ENCODE data around the gene SPPL2B.
A peak's percentile ranks its signal among the peaks of the same experiment; 100 is the strongest.
"Not testable (repeated sequence)": the region's sequence is repeated elsewhere in the genome, so short reads cannot be mapped to it uniquely, and the experiment has no call there.

Gene SPPL2B, protein sequence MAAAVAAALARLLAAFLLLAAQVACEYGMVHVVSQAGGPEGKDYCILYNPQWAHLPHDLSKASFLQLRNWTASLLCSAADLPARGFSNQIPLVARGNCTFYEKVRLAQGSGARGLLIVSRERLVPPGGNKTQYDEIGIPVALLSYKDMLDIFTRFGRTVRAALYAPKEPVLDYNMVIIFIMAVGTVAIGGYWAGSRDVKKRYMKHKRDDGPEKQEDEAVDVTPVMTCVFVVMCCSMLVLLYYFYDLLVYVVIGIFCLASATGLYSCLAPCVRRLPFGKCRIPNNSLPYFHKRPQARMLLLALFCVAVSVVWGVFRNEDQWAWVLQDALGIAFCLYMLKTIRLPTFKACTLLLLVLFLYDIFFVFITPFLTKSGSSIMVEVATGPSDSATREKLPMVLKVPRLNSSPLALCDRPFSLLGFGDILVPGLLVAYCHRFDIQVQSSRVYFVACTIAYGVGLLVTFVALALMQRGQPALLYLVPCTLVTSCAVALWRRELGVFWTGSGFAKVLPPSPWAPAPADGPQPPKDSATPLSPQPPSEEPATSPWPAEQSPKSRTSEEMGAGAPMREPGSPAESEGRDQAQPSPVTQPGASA

GRCh38 chr19:2328401-2329148, at the start of gene SPPL2B, which contains the start of gene LSM7:
Gene SPPL2B (plus strand): TSS chr19:2328684. CDS start chr19:2328710, 26 bp downstream.
Gene LSM7 (minus strand): TSS chr19:2328586. CDS start chr19:2328566, 20 bp downstream.
- DNase-seq (ENCODE audit: low read depth in 2 of 2), result peak; percentile 69 to 72

GRCh38 chr19:2280633-2281264, 47.7 kb upstream of the SPPL2B start:
- DNase-seq (ENCODE audit: low read depth in 2 of 2), result no peak

GRCh38 chr19:2281265-2282061, 47.0 kb upstream of the SPPL2B start:
- not testable (repeated sequence) for DNase-seq (ENCODE audit: low read depth in 2 of 2)

DNA sequence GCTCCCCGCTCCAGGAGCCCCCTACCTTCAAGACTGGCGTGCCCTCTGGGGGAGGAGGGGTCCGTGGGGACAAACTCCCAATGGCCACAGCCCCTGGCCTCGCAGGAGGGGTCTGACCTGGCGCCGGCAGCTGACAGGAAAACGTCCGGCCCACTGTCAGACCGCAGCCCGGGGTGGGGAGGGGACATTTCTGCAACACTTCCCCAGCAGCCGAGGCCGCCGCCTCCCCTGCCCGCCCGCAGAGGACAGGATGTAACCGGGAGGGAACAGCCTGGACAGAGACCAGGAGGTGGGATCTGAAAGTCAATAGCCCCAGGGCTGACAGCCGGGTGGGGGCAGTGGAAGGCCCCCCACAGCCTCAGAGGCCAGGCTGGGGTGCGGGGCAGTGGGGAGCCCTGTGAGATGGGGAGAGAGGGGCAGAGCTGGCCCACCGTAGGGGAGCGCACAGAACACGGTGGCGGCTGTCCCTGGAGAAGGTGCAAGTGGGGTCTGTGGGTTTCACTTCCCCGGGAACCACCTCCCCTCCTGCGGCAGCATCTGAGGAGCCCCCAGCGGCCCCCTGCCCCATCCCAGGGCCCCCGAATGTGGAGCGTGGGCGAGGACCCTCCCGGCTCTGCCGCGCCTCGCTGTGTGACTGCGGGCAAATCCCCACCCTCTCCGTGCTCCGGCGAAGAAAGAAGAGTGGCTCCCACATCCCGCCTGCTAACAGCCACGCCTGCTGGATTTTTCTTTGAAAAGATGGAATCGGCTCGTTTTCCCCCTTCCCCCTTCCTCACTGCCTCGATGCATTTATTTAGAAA, 46.2 kb upstream of the SPPL2B start, which contains the start of gene PEAK3:
Gene PEAK3 (minus strand): TSS at position 114 of the 800 bp plus-strand sequence. CDS start 1,244 bp downstream, outside the sequence.
- DNase-seq (ENCODE audit: low read depth in 2 of 2), result no peak

DNA sequence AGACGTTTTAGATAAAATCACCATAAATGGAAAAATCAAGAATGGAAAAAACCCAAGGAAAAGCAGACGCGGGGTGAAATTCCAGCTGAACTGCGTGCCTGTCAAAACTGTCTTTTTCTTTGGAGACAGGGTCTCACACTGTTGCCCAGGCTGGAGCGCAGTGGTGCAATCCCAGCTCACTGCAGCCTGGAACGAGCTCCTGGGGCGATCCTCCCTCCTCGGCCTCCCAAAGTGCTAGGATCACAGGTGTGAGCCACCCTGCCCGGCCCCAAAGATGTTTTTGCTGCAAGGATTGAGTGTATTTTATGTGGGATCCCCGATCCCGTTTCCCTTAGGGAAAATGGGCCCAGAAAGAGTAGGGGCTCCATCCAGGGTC, 45.6 kb upstream of the SPPL2B start:
- no peak for DNase-seq (ENCODE audit: low read depth in 2 of 2)

- DNase-seq (ENCODE audit: low read depth in 2 of 2), result no peak
Measured at GRCh38 chr19:2283835-2284507, 44.5 kb upstream of the SPPL2B start.

GRCh38 chr19:2286402-2287140, 41.9 kb upstream of the SPPL2B start:
- DNase-seq (ENCODE audit: low read depth in 2 of 2), result no peak

- DNase-seq (ENCODE audit: low read depth in 2 of 2), result no peak
Measured at GRCh38 chr19:2287585-2288337, 40.7 kb upstream of the SPPL2B start.

DNA sequence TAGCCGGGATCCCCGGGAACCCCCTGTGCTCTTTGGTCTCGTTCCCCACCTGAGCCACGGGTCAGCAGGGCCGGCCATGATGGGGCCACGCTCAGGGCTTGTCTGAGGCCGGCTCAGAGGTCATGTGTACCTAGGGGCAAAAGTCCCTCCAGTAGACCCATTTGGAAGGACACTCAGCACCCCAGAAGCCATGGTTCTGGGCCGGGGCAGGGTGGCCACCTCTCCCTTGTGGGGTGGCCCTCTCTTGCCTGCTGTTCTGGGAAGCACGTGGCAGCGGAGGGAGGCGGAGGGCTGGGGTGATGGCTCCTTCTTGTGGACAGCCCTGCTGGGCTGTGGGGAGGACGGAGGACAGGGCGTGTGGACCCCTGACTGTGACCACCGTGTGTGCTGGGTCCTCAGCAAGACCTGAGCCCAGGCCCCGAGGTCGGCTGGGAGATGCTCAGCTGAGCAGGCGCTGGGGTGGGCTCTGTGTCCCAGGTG, 40.1 kb upstream of the SPPL2B start:
- DNase-seq (ENCODE audit: low read depth in 2 of 2), result no peak

GRCh38 chr19:2288818-2289713, 39.4 kb upstream of the SPPL2B start:
- no peak for DNase-seq (ENCODE audit: low read depth in 2 of 2)

DNA sequence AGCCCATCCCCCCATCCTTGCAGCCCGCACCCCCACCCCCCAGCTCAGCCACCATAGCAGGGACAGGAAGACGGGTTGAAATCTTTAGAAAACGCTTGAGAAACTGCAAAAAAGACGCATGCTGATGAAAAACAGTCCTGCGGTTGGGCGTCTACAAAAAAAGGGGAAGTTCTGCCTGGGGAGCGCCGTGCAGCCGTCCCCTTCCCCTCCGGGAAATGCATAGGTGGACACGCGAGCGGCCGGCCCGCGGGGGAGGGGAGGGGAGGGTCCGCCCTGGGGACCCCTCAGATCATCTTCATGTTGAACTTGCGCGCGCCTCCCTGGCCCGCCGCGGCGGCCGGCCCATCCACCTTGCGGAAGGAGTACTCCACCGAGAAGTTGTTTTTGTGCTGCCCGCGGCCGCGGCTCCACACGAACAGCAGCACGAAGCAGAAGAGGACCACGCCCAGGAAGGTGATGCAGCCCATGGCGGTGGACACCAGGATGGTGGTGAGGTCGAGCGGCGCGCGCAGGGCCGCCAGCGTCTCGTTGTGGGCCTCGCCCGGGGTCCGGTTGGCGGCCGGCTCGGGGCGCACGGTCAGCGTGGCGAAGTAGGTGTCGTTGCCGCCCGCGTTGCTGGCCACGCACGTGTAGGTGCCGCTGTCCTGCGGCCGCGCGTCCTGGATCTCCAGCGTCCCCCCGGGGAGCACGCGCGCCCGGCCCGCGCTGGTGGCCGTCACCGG, 38.6 kb upstream of the SPPL2B start:
- no peak for DNase-seq (ENCODE audit: low read depth in 2 of 2)

- no peak for DNase-seq (ENCODE audit: low read depth in 2 of 2)
Measured at GRCh38 chr19:2290441-2291184, 37.9 kb upstream of the SPPL2B start.

- no peak for DNase-seq (ENCODE audit: low read depth in 2 of 2)
Measured at GRCh38 chr19:2291185-2291751, 37.2 kb upstream of the SPPL2B start.

DNA sequence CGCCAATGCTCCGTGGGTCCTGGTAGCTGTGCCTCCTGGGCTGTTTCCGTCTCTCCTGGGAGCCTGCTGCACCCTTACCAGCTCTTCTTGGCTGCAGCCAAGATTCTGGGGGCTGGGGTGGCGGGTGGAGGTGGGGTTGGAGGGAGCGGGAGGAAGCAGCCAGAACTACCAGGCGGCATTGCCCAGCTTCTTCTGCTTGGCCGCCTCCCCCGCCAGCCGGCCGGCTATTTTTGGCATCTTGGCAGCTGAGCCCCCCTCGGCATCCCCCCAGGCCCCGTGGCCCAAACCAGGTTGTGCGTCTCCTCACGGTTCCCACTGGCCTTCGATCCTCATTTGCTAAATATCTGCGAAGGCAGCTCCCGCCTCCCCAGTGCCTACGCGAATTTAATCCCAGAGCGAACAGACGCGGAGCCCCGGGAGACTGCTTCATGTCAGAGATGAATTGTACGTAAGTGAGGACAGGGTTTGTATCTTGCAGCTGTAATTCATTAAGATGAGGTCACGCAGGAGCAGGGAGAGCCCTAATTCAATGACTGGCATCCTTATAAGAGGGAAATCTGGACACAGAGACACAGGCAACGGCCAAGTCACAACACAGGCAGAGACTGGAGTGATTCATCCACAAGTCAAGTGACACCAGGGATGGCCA, 33.7 kb upstream of the SPPL2B start:
- DNase-seq (ENCODE audit: low read depth in 2 of 2), result peak in 1 of 2 experiments; percentile 36

- no peak for DNase-seq (ENCODE audit: low read depth in 2 of 2)
Measured at GRCh38 chr19:2296141-2296540, 32.3 kb upstream of the SPPL2B start.
